GM06990 (cell line): ENCODE results near the gene DPH2.

ENCODE experiments used
- DNase-seq: peaks from one replicate; pipeline ENCODE4 v3.0.0-alpha.2; 2011; ENCODE audit not compliant: insufficient read length; ENCODE audit errors: extremely low read depth
- H3K27me3 ChIP-seq: replicated peaks from 2 replicates; pipeline ENCODE4 v1.6.0; 2011; ENCODE audit warnings: low read length; ENCODE audit not compliant: control insufficient read depth, insufficient read depth
- H3K36me3 ChIP-seq: 2 replicates; pipeline ENCODE4 v1.5.1; 2011; ENCODE audit warnings: low read length; ENCODE audit not compliant: control insufficient read depth, insufficient read depth
- H3K4me3 ChIP-seq: replicated peaks from 2 replicates; pipeline ENCODE4 v1.5.1; 2011; ENCODE audit warnings: low read depth, mild to moderate bottlenecking, control low read depth, low read length
- CTCF ChIP-seq: IDR thresholded peaks from 2 replicates; pipeline ENCODE4 v1.5.1; 2011; ENCODE audit warnings: low read length, control low read depth, mild to moderate bottlenecking, inconsistent platforms; ENCODE audit not compliant: insufficient read depth, poor library complexity, severe bottlenecking

The DPH2 gene

GRCh38 chr1:44021156-44021555, 51.3 kb downstream of the DPH2 start:
- no peaks in the 10 kb centered on the region for H3K36me3 ChIP-seq
- no peak overlapping the region for H3K4me3 ChIP-seq
- no peak for TF ChIP-seq CTCF
- H3K27me3 ChIP-seq = no peaks in the 10 kb centered on the region; the same call in 1 of the 2 replicates
- DNase-seq = no peak

- no peaks in the 10 kb centered on the region for H3K36me3 ChIP-seq
- no peaks in the 10 kb centered on the region; the same call in 1 of the 2 replicates for H3K27me3 ChIP-seq
- no peak for DNase-seq
- TF ChIP-seq CTCF = no peak
- H3K4me3 ChIP-seq = no peak overlapping the region
Measured at GRCh38 chr1:44021581-44022321, 51.9 kb downstream of the DPH2 start.
